AG04450 (cell line): ENCODE measurements around the gene SGTA. TPM values are rescaled to one million over a fixed set of nuclear protein-coding genes. Genes with fewer than 3 reads are reported as not detected.

Experiments
- CTCF ChIA-PET: fragments of 300-600, 350-600 bp; formaldehyde crosslinking; extraction: SDS; loops from one replicate; lab custom pipeline; 2022; ENCODE audit warnings: antibody characterized with exemption, inconsistent platforms; lab: Charles Lee
- POLR2A ChIA-PET: fragments of 350-600 bp; formaldehyde crosslinking; extraction: SDS; loops from one replicate; lab custom pipeline; 2021; ENCODE audit warnings: antibody characterized with exemption, inconsistent platforms; lab: Yijun Ruan, JAX
- DNase-seq: peaks from one replicate; pipeline ENCODE4 v3.0.0-alpha.2; 2011; ENCODE audit warnings: low read depth, low spot score
- H3K27ac ChIP-seq: one replicate; pipeline ENCODE4 v1.5.1; 2012; ENCODE audit warnings: low read depth, low read length, control low read depth
- H3K27me3 ChIP-seq: one replicate; pipeline ENCODE4 v1.6.0; 2012; ENCODE audit warnings: low read length; ENCODE audit not compliant: control insufficient read depth, insufficient read depth
- H3K4me3 ChIP-seq: 2 replicates; pipeline ENCODE4 v1.5.1; 2011; ENCODE audit warnings: mild to moderate bottlenecking, low read depth, low read length, control low read depth
- H3K9me3 ChIP-seq: 2 replicates; pipeline ENCODE4 v1.5.1; 2012; ENCODE audit warnings: low read length; ENCODE audit not compliant: control insufficient read depth, insufficient read depth
- polyA plus RNA-seq: library from polyadenylated mRNA; depleted of rRNA; stranded (reverse); fragments of >200 nt; gene quantifications from 2 replicates; pipeline ENCODE4 v1.2.3, GENCODE V29; 2011
- TF ChIP-seq, protein P1 (sequence below): IDR thresholded peaks from 2 replicates; pipeline ENCODE4 v1.5.1; 2011; ENCODE audit warnings: low read depth, low read length, control low read depth, inconsistent platforms

The SGTA gene
- polyA plus RNA-seq, 1 experiment = 44.0 TPM

DNA sequence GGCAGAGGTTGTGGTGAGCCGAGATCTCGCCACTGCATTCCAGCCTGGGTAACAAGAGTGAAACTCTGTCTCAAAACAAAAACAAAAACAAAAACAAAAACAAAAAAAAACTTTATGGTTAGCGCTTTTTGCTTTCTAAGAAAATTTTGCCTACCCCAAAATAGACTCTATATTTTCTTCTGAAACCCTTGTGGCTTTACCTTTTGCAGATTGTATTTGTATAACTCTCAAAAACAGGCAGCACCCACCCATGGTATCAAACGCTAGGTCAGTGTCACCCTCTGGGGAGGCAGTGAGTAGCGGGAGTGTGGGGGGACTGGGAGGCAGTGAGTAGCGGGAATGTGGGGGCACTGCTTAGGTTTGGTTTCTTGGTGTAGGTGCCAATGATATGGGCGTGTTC lies 35.7 kb downstream of the SGTA start:
- H3K27ac ChIP-seq = no peak overlapping the region
- POLR2A ChIA-PET = no interaction called here
- DNase-seq = no peak
- H3K9me3 ChIP-seq = no peaks in the 10 kb centered on the region; the same call in 1 of the 2 replicates
- TF ChIP-seq, protein P1, sequence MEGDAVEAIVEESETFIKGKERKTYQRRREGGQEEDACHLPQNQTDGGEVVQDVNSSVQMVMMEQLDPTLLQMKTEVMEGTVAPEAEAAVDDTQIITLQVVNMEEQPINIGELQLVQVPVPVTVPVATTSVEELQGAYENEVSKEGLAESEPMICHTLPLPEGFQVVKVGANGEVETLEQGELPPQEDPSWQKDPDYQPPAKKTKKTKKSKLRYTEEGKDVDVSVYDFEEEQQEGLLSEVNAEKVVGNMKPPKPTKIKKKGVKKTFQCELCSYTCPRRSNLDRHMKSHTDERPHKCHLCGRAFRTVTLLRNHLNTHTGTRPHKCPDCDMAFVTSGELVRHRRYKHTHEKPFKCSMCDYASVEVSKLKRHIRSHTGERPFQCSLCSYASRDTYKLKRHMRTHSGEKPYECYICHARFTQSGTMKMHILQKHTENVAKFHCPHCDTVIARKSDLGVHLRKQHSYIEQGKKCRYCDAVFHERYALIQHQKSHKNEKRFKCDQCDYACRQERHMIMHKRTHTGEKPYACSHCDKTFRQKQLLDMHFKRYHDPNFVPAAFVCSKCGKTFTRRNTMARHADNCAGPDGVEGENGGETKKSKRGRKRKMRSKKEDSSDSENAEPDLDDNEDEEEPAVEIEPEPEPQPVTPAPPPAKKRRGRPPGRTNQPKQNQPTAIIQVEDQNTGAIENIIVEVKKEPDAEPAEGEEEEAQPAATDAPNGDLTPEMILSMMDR = no peak
- CTCF ChIA-PET = interaction anchor here (1.2 to 5.4 kb wide), 2 partner anchors 8 to 99 kb away, joined by 3 to 76 read pairs; no protein-coding TSS in a partner anchor
- H3K4me3 ChIP-seq = no peak overlapping the region
- H3K27me3 ChIP-seq = no peaks in the 10 kb centered on the region

DNA sequence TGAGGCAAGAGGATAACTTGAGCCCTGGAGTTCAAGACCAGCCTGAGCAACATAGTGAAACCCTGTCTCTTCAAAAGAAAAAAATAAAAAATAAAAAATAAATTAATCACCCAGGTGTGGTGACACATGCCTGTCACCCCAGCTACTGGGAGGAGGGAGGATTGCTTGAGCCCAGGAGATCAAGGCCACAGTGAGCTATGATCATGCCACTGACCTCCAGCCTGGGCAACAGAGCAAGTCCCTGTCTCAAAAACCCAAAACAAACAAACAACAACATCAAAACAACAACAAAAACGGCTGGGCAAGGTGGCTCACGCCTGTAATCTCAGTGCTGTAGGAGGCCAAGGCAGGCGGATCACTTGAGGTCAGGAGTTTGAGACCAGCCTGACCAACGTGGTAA lies 39.0 kb downstream of the SGTA start:
- no peak overlapping the region for H3K27ac ChIP-seq
- TF ChIP-seq, protein P1 = no peak
- no peak for DNase-seq
- POLR2A ChIA-PET = no interaction called here
- H3K27me3 ChIP-seq = no peaks in the 10 kb centered on the region
- H3K9me3 ChIP-seq = peaks cover 3% of the 10 kb centered on the region; the same call in 1 of the 2 replicates
- H3K4me3 ChIP-seq = no peak overlapping the region
- CTCF ChIA-PET = interaction anchor here (1.3 kb wide), 1 partner anchor 96 kb away, joined by 4 read pairs; no protein-coding TSS in a partner anchor

DNA sequence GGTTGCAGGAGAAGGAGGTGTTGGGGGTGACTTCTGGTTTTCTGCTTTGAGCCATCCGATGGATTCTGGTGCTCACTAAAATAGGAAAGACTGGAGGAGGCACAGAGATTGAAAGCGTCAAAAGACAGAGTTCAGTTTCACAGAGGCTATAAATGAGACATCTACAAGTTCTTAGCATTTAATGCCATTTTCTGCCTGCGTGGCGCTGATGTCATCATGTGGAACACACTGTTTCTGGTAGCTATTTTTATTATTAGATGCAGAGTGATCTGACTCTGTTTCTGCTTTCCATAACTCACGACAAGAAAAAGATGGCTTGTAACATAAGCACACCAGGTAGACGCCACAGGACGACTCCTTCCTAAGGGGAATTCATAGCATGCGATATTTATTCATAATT lies 40.0 kb downstream of the SGTA start:
- no peaks in the 10 kb centered on the region for H3K27me3 ChIP-seq
- no peak for DNase-seq
- H3K27ac ChIP-seq = no peak overlapping the region
- no peak overlapping the region for H3K4me3 ChIP-seq
- ChIA-PET CTCF (interaction anchor here (1.3 kb wide), 1 partner anchor 95 kb away, joined by 4 read pairs; no protein-coding TSS in a partner anchor), POLR2A (no interaction called here)
- TF ChIP-seq, protein P1 = no peak
- peaks cover 3% of the 10 kb centered on the region; the same call in 1 of the 2 replicates for H3K9me3 ChIP-seq

DNA sequence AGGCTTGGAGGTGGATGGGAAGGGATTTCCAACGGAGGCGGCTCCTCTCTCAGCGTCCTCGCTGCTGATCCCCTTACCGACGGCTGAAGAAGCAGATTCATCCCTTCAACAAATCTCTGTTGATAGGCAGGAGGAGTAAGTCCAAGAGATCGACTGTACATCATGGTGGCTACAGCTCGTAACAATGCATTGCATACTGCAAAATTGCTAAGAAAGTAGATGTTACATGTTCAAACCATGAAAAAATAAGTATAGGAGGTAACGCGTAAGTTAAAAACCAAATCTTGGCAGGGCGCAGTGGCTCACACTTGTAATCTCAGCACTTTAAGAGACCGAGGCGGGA lies 42.8 kb downstream of the SGTA start:
- Histone ChIP-seq H3K27ac (no peak overlapping the region), H3K9me3 (peaks cover 13% of the 10 kb centered on the region), H3K4me3 (no peak overlapping the region), H3K27me3 (no peaks in the 10 kb centered on the region)
- ChIA-PET POLR2A (no interaction called here), CTCF (no interaction called here)
- TF ChIP-seq, protein P1 = no peak
- DNase-seq = no peak

DNA sequence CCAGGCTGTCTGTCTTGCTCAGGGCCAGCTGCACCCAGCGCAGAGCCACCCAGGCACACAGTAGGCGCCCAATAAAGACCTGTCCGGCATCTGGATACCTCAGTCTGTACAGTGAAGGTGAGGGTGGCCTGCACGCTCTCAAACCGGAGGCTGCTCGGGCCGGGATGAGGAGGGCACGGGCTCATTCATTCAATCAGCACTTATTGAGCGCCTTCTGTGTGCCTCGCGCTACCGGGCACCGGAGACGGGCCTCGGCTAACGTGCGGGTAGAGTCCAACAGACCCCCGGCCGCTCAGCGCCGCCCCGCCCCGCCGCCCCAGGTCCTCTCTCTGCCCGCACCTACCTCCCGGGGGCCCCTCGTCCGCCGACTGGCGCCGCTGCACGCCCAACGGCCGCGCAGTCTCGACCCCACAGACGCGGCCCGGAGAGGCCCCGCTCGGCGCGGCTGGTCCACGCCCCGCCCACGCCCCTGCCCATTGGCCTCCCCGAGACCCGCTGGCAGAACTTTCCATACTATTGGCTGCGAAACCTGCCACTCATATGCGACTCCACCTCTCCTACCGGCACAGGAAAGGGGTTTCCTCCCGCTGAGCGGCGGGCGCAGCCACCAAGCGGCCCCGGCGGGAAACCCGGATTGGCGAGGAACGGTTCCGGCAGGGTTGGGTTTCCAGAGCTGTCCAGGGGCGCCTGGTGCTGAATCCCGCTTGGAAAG lies 43.3 kb downstream of the SGTA start, which contains the start of gene SLC39A3:
Gene SLC39A3 (minus strand): TSS at position 416 of the 712 bp plus-strand sequence. CDS start 2,760 bp downstream, outside the sequence.
- Histone ChIP-seq H3K27me3 (no peaks in the 10 kb centered on the region), H3K9me3 (peaks cover 13% of the 10 kb centered on the region), H3K27ac (no peak within 1 kb of the TSS), H3K4me3 (peak within 1 kb of the TSS; percentile 97)
- peak; percentile 98 for DNase-seq
- ChIA-PET CTCF (interaction anchor here (2.5 kb wide), 1 partner anchor 9 kb away, joined by 9 read pairs; no protein-coding TSS in a partner anchor), POLR2A (no interaction called here)
- TF ChIP-seq, protein P1 = peak; percentile 19
